HCT116 (cell line): ENCODE measurements around the gene PGBD2. TPM values are rescaled to one million over a fixed set of nuclear protein-coding genes. Genes with fewer than 3 reads are reported as not detected.

Experiments
- ATAC-seq: fragments of 200-7000 bp; cut with Tn5 transposase; 2 replicates; pipeline ENCODE4 v1.9.1; 2020; ENCODE audit warnings: mild to moderate bottlenecking, moderate library complexity
- BruUV-seq: library from RNA; stranded (reverse); fragments of 400-500 nt; replicated peaks from 2 replicates; lab custom pipeline; 2021; lab: Mats Ljungman, UMichigan
- CTCF ChIA-PET: fragments of 300-600 bp; sonication (Branson Sonifier 250); formaldehyde crosslinking; loops from one replicate; lab custom pipeline; 2021; ENCODE audit warnings: antibody characterized with exemption; lab: Charles Lee
- POLR2A ChIA-PET: fragments of 300-600, 350-600 bp; sonication (Branson Sonifier 250); formaldehyde crosslinking; loops from one replicate; lab custom pipeline; 2021; ENCODE audit warnings: antibody characterized with exemption; lab: Charles Lee
- RAD21 ChIA-PET, 2 experiments: fragments of 300-600 bp; sonication (Branson Sonifier 250); formaldehyde crosslinking; loops; one replicate each; lab custom pipeline; 2023; ENCODE audit warnings: low total read pairs in 2 of 2; ENCODE audit not compliant: uncharacterized antibody in 2 of 2, unreplicated experiment in 2 of 2, low non-redundant PET in 1 of 2; lab: Charles Lee
- DNase-seq: peaks from one replicate; pipeline ENCODE4 v3.0.0-alpha.2; 2010; ENCODE audit warnings: low read depth, low spot score
- H2AFZ ChIP-seq: fragments of 200-600 bp; shearing (Covaris generic), sonication (generic); 2 replicates; pipeline ENCODE4 v1.6.1; 2017; ENCODE audit warnings: low read depth, mixed run types, mixed read lengths, antibody characterized with exemption, low read length; ENCODE audit not compliant: poor library complexity, severe bottlenecking
- H3K27ac ChIP-seq: 2 replicates; pipeline ENCODE4 v1.5.1; 2012; ENCODE audit warnings: low read depth, low read length
- H3K27me3 ChIP-seq: fragments of 200-600 bp; sonication (generic); 2 replicates; pipeline ENCODE4 v1.6.1; 2016; ENCODE audit warnings: mixed run types, low read length, mixed read lengths; ENCODE audit not compliant: insufficient read depth
- H3K36me3 ChIP-seq, 2 experiments: fragments of 200-500 bp in 1 of 2; fragments of 200-600 bp in 1 of 2; sonication (Bioruptor generic) in 1 of 2; sonication (generic) in 1 of 2; 2 replicates each; pipeline versions ENCODE4 v1.5.1 to v1.6.1; 2014 to 2016; ENCODE audit warnings: low read length in 2 of 2, inconsistent platforms in 1 of 2, mixed read lengths in 1 of 2, mixed run types in 1 of 2; ENCODE audit not compliant: insufficient read depth in 2 of 2, control insufficient read depth in 1 of 2
- H3K4me1 ChIP-seq, 2 experiments: fragments of 200-600 bp in 1 of 2; sonication (generic) in 1 of 2; 2 replicates each; pipeline versions ENCODE4 v1.5.1 to v1.6.1; 2012 to 2017; ENCODE audit warnings: low read length in 2 of 2, inconsistent platforms in 1 of 2, mild to moderate bottlenecking in 1 of 2, mixed read lengths in 1 of 2, mixed run types in 1 of 2, moderate library complexity in 1 of 2; ENCODE audit not compliant: insufficient read depth in 2 of 2, control insufficient read depth in 1 of 2
- H3K4me2 ChIP-seq: fragments of 200-600 bp; sonication (generic); 2 replicates; pipeline ENCODE4 v1.6.1; 2017; ENCODE audit warnings: mixed run types, low read length, mixed read lengths
- H3K4me3 ChIP-seq, 2 experiments: fragments of 200-600 bp in 1 of 2; sonication (generic) in 1 of 2; replicated peaks in 1 of 2; 2 replicates each; pipeline ENCODE4 v1.5.1; 2011 to 2016; ENCODE audit warnings: low read length in 2 of 2, control low read depth in 1 of 2, low read depth in 1 of 2, mild to moderate bottlenecking in 1 of 2, mixed read lengths in 1 of 2, mixed run types in 1 of 2
- H3K79me2 ChIP-seq: fragments of 200-600 bp; sonication (generic); 2 replicates; pipeline ENCODE4 v1.6.1; 2017; ENCODE audit warnings: mild to moderate bottlenecking, mixed run types, low read length, moderate library complexity, mixed read lengths; ENCODE audit not compliant: insufficient read depth
- H3K9ac ChIP-seq: fragments of 200-600 bp; sonication (generic); 2 replicates; pipeline ENCODE4 v1.6.1; 2016; ENCODE audit warnings: low read length, mixed read lengths
- H3K9me2 ChIP-seq: fragments of 200-600 bp; sonication (generic), shearing (Covaris generic); 2 replicates; pipeline ENCODE4 v1.6.1; 2017; ENCODE audit warnings: mixed run types, mild to moderate bottlenecking, moderate library complexity; ENCODE audit not compliant: insufficient read depth
- H3K9me3 ChIP-seq, 2 experiments: fragments of 200-500 bp in 1 of 2; fragments of 200-600 bp in 1 of 2; sonication (Bioruptor generic) in 1 of 2; sonication (generic) in 1 of 2; 2 replicates each; pipeline ENCODE4 v1.6.1; 2014 to 2017; ENCODE audit warnings: low read length in 2 of 2, mixed read lengths in 2 of 2, inconsistent platforms in 1 of 2, low read depth in 1 of 2, mild to moderate bottlenecking in 1 of 2, mixed run types in 1 of 2, moderate library complexity in 1 of 2; ENCODE audit not compliant: control insufficient read depth in 1 of 2, insufficient read depth in 1 of 2
- H4K20me1 ChIP-seq: fragments of 200-600 bp; sonication (generic), shearing (Covaris generic); 2 replicates; pipeline ENCODE4 v1.6.1; 2017; ENCODE audit warnings: mixed run types, mild to moderate bottlenecking, moderate library complexity; ENCODE audit not compliant: insufficient read depth
- ATF3 ChIP-seq: IDR thresholded peaks from 2 replicates; pipeline ENCODE4 v1.6.1; 2012
- CEBPB ChIP-seq: IDR thresholded peaks from 2 replicates; pipeline ENCODE4 v1.6.1; 2012; ENCODE audit warnings: low read depth
- EGR1 ChIP-seq: IDR thresholded peaks from 2 replicates; pipeline ENCODE4 v1.6.1; 2012; ENCODE audit warnings: low read depth
- EZH2phosphoT487 ChIP-seq: fragments of 200-600 bp; IDR thresholded peaks from 2 replicates; pipeline ENCODE4 v1.6.1; 2018; ENCODE audit warnings: antibody characterized with exemption, borderline replicate concordance
- SP1 ChIP-seq: IDR thresholded peaks from 2 replicates; pipeline ENCODE4 v1.6.1; 2012; ENCODE audit warnings: low read depth
- ZBTB33 ChIP-seq: IDR thresholded peaks from 2 replicates; pipeline ENCODE4 v1.6.1; 2011; ENCODE audit warnings: mild to moderate bottlenecking, low read length, moderate library complexity; ENCODE audit not compliant: insufficient replicate concordance; ENCODE audit errors: extremely low read depth
- ZFX ChIP-seq: fragments of 450-650 bp; IDR thresholded peaks from 2 replicates; pipeline ENCODE4 v1.6.1; 2017
- intact Hi-C: fragments of 100-400 bp; cut with micrococcal nuclease; formaldehyde crosslinking; loops from 2 replicates; pipeline ENCODE4 v1.10.0; 2022
- total RNA-seq: library from RNA; stranded (reverse); gene quantifications from one replicate; pipeline ENCODE4 v1.2.1, GENCODE V29; 2021; ENCODE audit not compliant: unreplicated experiment

Gene PGBD2
- total RNA-seq, 1 experiment from 2014 or later: 5.1 TPM

- intact Hi-C loops: no loop called here
- no peaks in the 10 kb centered on the region for H3K79me2 ChIP-seq
- no peaks in the 10 kb centered on the region for H3K27me3 ChIP-seq
- peak overlapping the region; percentile 86 for H2AFZ ChIP-seq
- H3K9ac ChIP-seq: 0 out of 2 replicates have a peak overlapping the region, but pooled peaks have one; percentile 20
- no peak for TF ChIP-seq ATF3
- no peak for TF ChIP-seq CEBPB
- no peak for TF ChIP-seq ZBTB33
- TF ChIP-seq SP1: no peak
- TF ChIP-seq EZH2phosphoT487: no peak
- no peak for TF ChIP-seq EGR1
- peak; percentile 41; the same call in 1 of the 2 replicates for TF ChIP-seq ZFX
- H3K27ac ChIP-seq: peak overlapping the region; percentile 74; the same call in 1 of the 2 replicates
- no peaks in the 10 kb centered on the region for H3K9me2 ChIP-seq
- no peaks in the 10 kb centered on the region for H3K9me3 ChIP-seq
- ATAC-seq (no peak), DNase-seq (no peak)
- no peak overlapping the region for H3K4me3 ChIP-seq
- H3K36me3 ChIP-seq: no peaks in the 10 kb centered on the region
- peaks cover 10 to 25% of the 10 kb centered on the region in 2 experiments for H3K4me1 ChIP-seq
- RAD21 ChIA-PET: no interaction called here
- BruUV-seq: no TSS peak
- peak overlapping the region; percentile 96 for H3K4me2 ChIP-seq
- H4K20me1 ChIP-seq: no peaks in the 10 kb centered on the region
- CTCF ChIA-PET: interaction anchor here (1.4 to 2.1 kb wide), 2 partner anchors 13 to 33 kb away, joined by 6 to 18 read pairs; partner anchors contain the start of genes ZNF672 and ZNF692
- POLR2A ChIA-PET: interaction anchor here (2.2 kb wide), 1 partner anchor 13 kb away, joined by 11 read pairs; the partner anchor contains the start of gene ZNF692
Measured at GRCh38 chr1:248871837-248872401, 34.1 kb upstream of the PGBD2 start.
